MM.1S (cell line): Measurements from ENCODE around the gene SMYD1.

Experiments used
- CTCF ChIP-seq: fragments of 300-600 bp; sonication (generic); IDR thresholded peaks from 2 replicates; pipeline ENCODE4 v1.5.1; 2016; ENCODE audit warnings: antibody characterized with exemption, low read length, mixed read lengths
- EZH2 ChIP-seq: fragments of 300-600 bp; sonication (generic); optimal IDR thresholded peaks from 2 replicates; pipeline ENCODE3; 2017; ENCODE audit warnings: low read depth, mild to moderate bottlenecking, antibody characterized with exemption, low read length, mixed read lengths

- TF ChIP-seq CTCF (no peak), EZH2 (no peak)
Measured at GRCh38 chr2:88091943-88092342, 24.3 kb downstream of the SMYD1 start.
